ENCODE data around the gene FAM89B.

Gene FAM89B

DNA sequence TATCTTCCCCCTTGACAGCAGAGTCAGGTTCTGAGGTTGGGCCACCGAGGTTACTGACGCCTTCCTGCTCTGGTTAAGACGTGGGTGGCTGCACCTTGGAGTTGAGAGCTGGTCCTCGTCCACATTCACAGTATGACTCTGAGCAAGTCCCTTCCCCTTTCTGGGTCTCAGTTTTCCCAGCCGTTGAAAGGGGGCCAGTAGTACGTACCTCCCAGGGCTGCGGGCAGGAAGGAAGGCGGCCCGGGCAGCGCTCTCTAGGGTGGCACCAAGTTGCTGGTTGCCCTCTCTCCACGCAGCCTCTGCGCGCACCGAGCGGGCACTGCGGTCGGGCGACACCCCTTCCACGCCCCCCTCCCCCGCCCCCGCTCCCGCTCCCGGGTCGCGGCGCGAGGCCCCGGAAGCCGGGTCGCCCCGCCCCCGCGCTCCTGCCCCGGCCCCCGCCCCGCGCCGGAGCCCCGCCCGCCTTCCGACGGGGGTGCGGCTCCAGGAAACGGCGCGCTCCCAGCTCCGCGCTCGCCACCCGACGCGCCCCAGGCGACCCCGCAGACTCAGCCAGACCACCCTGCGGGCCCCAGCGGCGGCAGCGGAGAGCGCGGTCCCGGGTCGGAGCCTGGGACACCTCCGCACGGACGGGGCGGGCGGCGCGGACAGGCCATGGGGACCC, 3.4 kb downstream of the FAM89B start, which contains the start of gene EHBP1L1:
EHBP1L1 (plus strand) TSS at position 486 of the 664 bp plus-strand sequence. CDS start 250 bp downstream, outside the sequence.
- DNase-seq (ENCODE audit: low spot score) (no peak), ATAC-seq (ENCODE audit: low read depth) (0 out of 3 replicates have a peak, but pooled peaks have one; percentile 1)
- Histone ChIP-seq H3K4me3 (ENCODE audit: severe bottlenecking) (peak within 1 kb of the TSS; percentile 83), H3K4me1 (ENCODE audit: insufficient read depth, poor library complexity, severe bottlenecking) (peaks cover 16% of the 10 kb centered on the region), H3K27ac (ENCODE audit: poor library complexity, severe bottlenecking) (peak within 1 kb of the TSS; percentile 86), H3K36me3 (ENCODE audit: low read depth) (peaks cover 25% of the 10 kb centered on the region), H3K27me3 (ENCODE audit: insufficient read depth, poor library complexity, severe bottlenecking) (no peaks in the 10 kb centered on the region), H3K9me3 (ENCODE audit: severe bottlenecking) (no peaks in the 10 kb centered on the region)
- TF ChIP-seq CTCF (IDR thresholded peaks at IDR 0.05; ENCODE audit: poor library complexity, severe bottlenecking) = no peak

DNA sequence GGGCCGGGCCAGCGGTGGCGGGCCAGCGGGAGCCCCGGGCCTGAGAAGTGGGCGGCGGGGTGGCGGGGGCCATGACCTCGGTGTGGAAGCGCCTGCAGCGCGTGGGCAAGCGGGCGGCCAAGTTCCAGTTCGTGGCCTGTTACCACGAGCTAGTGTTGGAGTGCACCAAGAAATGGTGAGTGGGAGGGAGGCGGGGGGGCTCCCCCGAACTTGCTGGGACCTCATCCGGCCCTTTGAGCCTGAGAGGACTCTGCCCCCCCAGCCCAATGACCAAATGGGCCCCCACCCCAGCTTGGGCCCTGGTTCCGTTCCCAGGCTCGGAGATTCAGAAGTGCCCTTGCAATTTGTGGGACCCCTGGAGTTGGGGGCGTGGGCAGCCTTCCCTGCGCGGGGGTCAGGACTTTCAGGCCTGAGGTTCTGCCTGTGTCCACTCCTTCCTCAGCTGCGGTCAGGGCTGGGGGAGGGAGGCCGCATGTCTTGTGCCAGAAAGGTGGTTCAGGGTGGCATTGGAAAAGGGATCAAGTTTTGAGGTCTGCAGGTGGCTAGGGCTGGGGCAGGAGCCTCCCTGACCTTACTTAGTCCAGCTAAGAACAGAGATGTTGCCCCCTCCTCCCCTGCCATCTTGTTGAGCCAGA, 4.0 kb downstream of the FAM89B start:
- Histone ChIP-seq H3K36me3 (ENCODE audit: low read depth) (peaks cover 32% of the 10 kb centered on the region), H3K4me3 (ENCODE audit: severe bottlenecking) (peak overlapping the region; percentile 83), H3K27ac (ENCODE audit: poor library complexity, severe bottlenecking) (peak overlapping the region; percentile 86), H3K4me1 (ENCODE audit: insufficient read depth, poor library complexity, severe bottlenecking) (peaks cover 16% of the 10 kb centered on the region), H3K9me3 (ENCODE audit: severe bottlenecking) (no peaks in the 10 kb centered on the region), H3K27me3 (ENCODE audit: insufficient read depth, poor library complexity, severe bottlenecking) (no peaks in the 10 kb centered on the region)
- ATAC-seq (ENCODE audit: low read depth) (no peak), DNase-seq (ENCODE audit: low spot score) (no peak)
- TF ChIP-seq CTCF (IDR thresholded peaks at IDR 0.05; ENCODE audit: poor library complexity, severe bottlenecking) = no peak

GRCh38 chr11:65576867-65577755, 4.8 kb downstream of the FAM89B start:
- ATAC-seq (ENCODE audit: low read depth) (peak; percentile 84), DNase-seq (ENCODE audit: low spot score) (peak; percentile 92)
- Histone ChIP-seq H3K4me1 (ENCODE audit: insufficient read depth, poor library complexity, severe bottlenecking) (peaks cover 16% of the 10 kb centered on the region), H3K4me3 (ENCODE audit: severe bottlenecking) (peak overlapping the region; percentile 83), H3K27me3 (ENCODE audit: insufficient read depth, poor library complexity, severe bottlenecking) (no peaks in the 10 kb centered on the region), H3K36me3 (ENCODE audit: low read depth) (peaks cover 39% of the 10 kb centered on the region), H3K27ac (ENCODE audit: poor library complexity, severe bottlenecking) (peak overlapping the region; percentile 86), H3K9me3 (ENCODE audit: severe bottlenecking) (no peaks in the 10 kb centered on the region)
- TF ChIP-seq CTCF (IDR thresholded peaks at IDR 0.05; ENCODE audit: poor library complexity, severe bottlenecking) = no peak

GRCh38 chr11:65577756-65578109, 5.4 kb downstream of the FAM89B start:
- Histone ChIP-seq H3K27ac (ENCODE audit: poor library complexity, severe bottlenecking) (peak overlapping the region; percentile 86), H3K9me3 (ENCODE audit: severe bottlenecking) (no peaks in the 10 kb centered on the region), H3K27me3 (ENCODE audit: insufficient read depth, poor library complexity, severe bottlenecking) (no peaks in the 10 kb centered on the region), H3K36me3 (ENCODE audit: low read depth) (peaks cover 39% of the 10 kb centered on the region), H3K4me1 (ENCODE audit: insufficient read depth, poor library complexity, severe bottlenecking) (peaks cover 16% of the 10 kb centered on the region), H3K4me3 (ENCODE audit: severe bottlenecking) (peak overlapping the region; percentile 83)
- ATAC-seq (ENCODE audit: low read depth) (no peak), DNase-seq (ENCODE audit: low spot score) (no peak)
- no peak for TF ChIP-seq CTCF (IDR thresholded peaks at IDR 0.05; ENCODE audit: poor library complexity, severe bottlenecking)
